ENCODE measurements around the gene TNFRSF17. TPM values are rescaled to one million over a fixed set of nuclear protein-coding genes. Genes with fewer than 3 reads are reported as not detected.
A peak's percentile ranks its signal among the peaks of the same experiment; 100 is the strongest.

TNFRSF17 gene
- total and polyA plus RNA-seq, 10 of the 15 experiments (the other 5 are each of a cell fraction or from before 2014, with no cell fraction given): 106 to 461 (median 179) TPM

GRCh38 chr16:11949527-11949926 lies 15.5 kb upstream of the TNFRSF17 start:
- Histone ChIP-seq H4K20me1 (ENCODE audit: control insufficient read depth, insufficient read depth) (no peaks in the 10 kb centered on the region), H3K27me3 (replicated peaks in 1 of 2; ENCODE audit: control insufficient read depth in 2 of 2, insufficient read depth in 2 of 2, low read length in 1 of 2) (no peaks in the 10 kb centered on the region), H3K27ac (ENCODE audit: control insufficient read depth, insufficient read depth) (no peak overlapping the region), H3K9me3 (replicated peaks; ENCODE audit: control insufficient read depth, insufficient read depth, low read length) (no peaks in the 10 kb centered on the region), H3K4me1 (ENCODE audit: control insufficient read depth, insufficient read depth, low read length) (peaks cover 9% of the 10 kb centered on the region), H3K79me2 (ENCODE audit: control insufficient read depth, insufficient read depth, low read length) (no peaks in the 10 kb centered on the region), H3K4me2 (ENCODE audit: control insufficient read depth, insufficient read depth) (no peak overlapping the region), H3K9ac (ENCODE audit: control insufficient read depth, insufficient read depth, low read length) (no peak overlapping the region), H2AFZ (ENCODE audit: control insufficient read depth, low read depth, low read length) (no peak overlapping the region), H3K36me3 (ENCODE audit: control insufficient read depth in 2 of 2, insufficient read depth in 2 of 2, low read length in 1 of 2) (no peaks in the 10 kb centered on the region), H3K4me3 (no peak overlapping the region)
- BruUV-seq (replicated peaks): no TSS peak
- CTCF ChIA-PET: interaction anchor here (0.7 to 2.6 kb wide), 20 partner anchors 10 to 146 kb away, joined by 3 to 85 read pairs (median 6); partner anchors contain the start of gene TNFRSF17
- POLR2A ChIA-PET: interaction anchor here (0.6 to 1.3 kb wide), 8 partner anchors 9 to 233 kb away, joined by 3 to 6 read pairs (median 4); partner anchors contain the start of gene TNFRSF17
- ATAC-seq: peak; percentile 99
- SMC1A ChIA-PET (ENCODE audit: uncharacterized antibody, unreplicated experiment): interaction anchor here (0.7 to 2.4 kb wide), 24 partner anchors 10 to 146 kb away, joined by 3 to 61 read pairs (median 4); partner anchors contain the start of genes GSPT1, SNX29 and TNFRSF17
- peak; percentile 97 for FAIRE-seq
- WGBS (ENCODE audit: insufficient coverage, insufficient replicate concordance, low lambda C conversion rate, missing lambda C conversion rate): 28% methylated on average over 4 of the region's 4 CpGs
- RAD21 ChIA-PET (ENCODE audit: unreplicated experiment): interaction anchor here (0.5 to 2.4 kb wide), 19 partner anchors 9 to 149 kb away, joined by 3 to 68 read pairs (median 4); partner anchors contain the start of genes RSL1D1 and TNFRSF17
- no peak for DNase-seq (ENCODE audit: low read depth, low spot score)
- in situ Hi-C loops (cut with MboI): loop anchor here (5.0 kb wide), 1 partner anchor 118 kb away; no protein-coding TSS in a partner anchor
- intact Hi-C loops (cut with micrococcal nuclease; ENCODE audit: unreplicated experiment): loop anchor here (1.0 kb wide), 2 partner anchors 29 to 119 kb away; no protein-coding TSS in a partner anchor
- TF ChIP-seq MEF2B (IDR thresholded peaks at IDR 0.05; ENCODE audit: partially characterized antibody, poor library complexity, severe bottlenecking) (peak; percentile 49), SMC3 (IDR thresholded peaks at IDR 0.05; ENCODE audit: borderline replicate concordance, low read length) (peak; percentile 95), SIN3A (IDR thresholded peaks at IDR 0.05; ENCODE audit: low read depth, low read length) (no peak), PKNOX1 (IDR thresholded peaks at IDR 0.05) (0 out of 2 replicates have a peak, but pooled peaks have one; percentile 37), RAD51 (IDR thresholded peaks at IDR 0.05) (no peak), RUNX3 (IDR thresholded peaks at IDR 0.05; ENCODE audit: low read length) (peak; percentile 40), SPI1 (IDR thresholded peaks at IDR 0.05; ENCODE audit: borderline replicate concordance, insufficient read depth, low read depth, low read length) (no peak), IKZF2 (IDR thresholded peaks at IDR 0.05) (no peak), YY1 (IDR thresholded peaks at IDR 0.05; ENCODE audit: low read depth, low read length) (0 out of 2 replicates have a peak, but pooled peaks have one; percentile 57), CHD2 (IDR thresholded peaks at IDR 0.05; ENCODE audit: borderline replicate concordance, low read depth, low read length) (no peak), SKIL (IDR thresholded peaks at IDR 0.05; ENCODE audit: low read depth, poor library complexity, severe bottlenecking) (peak; percentile 45), FOXM1 (IDR thresholded peaks at IDR 0.05; ENCODE audit: low read depth, low read length) (peak; percentile 36; the same call in 1 of the 2 replicates), SMARCA5 (IDR thresholded peaks at IDR 0.05) (peak; percentile 58; the same call in 1 of the 2 replicates), RB1 (IDR thresholded peaks at IDR 0.05; ENCODE audit: borderline replicate concordance) (peak; percentile 43; the same call in 1 of the 2 replicates), CTCF (IDR thresholded peaks at IDR 0.05 in 2 of 3, conservative IDR thresholded peaks at IDR 0.05 in 1 of 3; ENCODE audit: control insufficient read depth in 2 of 3, extremely low read depth in 1 of 3, insufficient read depth in 1 of 3, low read depth in 3 of 3, low read length in 3 of 3) (peak; percentile 73 to 82 (median 75)), RAD21 (IDR thresholded peaks at IDR 0.05; ENCODE audit: insufficient read depth, low read depth, low read length) (peak; percentile 97)
